Measurements from ENCODE around the gene CDAN1. TPM values are rescaled to one million over a fixed set of nuclear protein-coding genes. Genes with fewer than 3 reads are reported as not detected.
"Not testable (repeated sequence)": the region's sequence is repeated elsewhere in the genome, so short reads cannot be mapped to it uniquely, and the experiment has no call there.

Gene CDAN1
- total and polyA plus RNA-seq, 12 donors = 3.6 to 40.8 (median 14.8) TPM

- Histone ChIP-seq H3K4me3 (no peak overlapping the region), H3K4me1 (replicated peaks in 1 of 2) (no peaks in the 10 kb centered on the region), H3K27ac (no peak overlapping the region), H3K27me3 (no peaks in the 10 kb centered on the region), H3K36me3 (replicated peaks in 1 of 2) (no peaks in the 10 kb centered on the region), H3K9me3 (replicated peaks in 1 of 3) (no peaks in the 10 kb centered on the region)
- no peak for DNase-seq
- WGBS, 4 donors = 96 to 100% (median 98%) methylated on average over 4 of the region's 4 CpGs
- no peak for TF ChIP-seq POLR2A (IDR thresholded peaks at IDR 0.05)
- TF ChIP-seq CTCF (IDR thresholded peaks at IDR 0.05) = no peak
- intact Hi-C loops (cut with DNase I) = no loop called here
Measured at GRCh38 chr15:42782716-42783115, 45.8 kb upstream of the CDAN1 start.

GRCh38 chr15:42775416-42775815 lies 38.5 kb upstream of the CDAN1 start:
- peaks cover 0 to 6% of the 10 kb centered on the region in 2 donors for H3K36me3 ChIP-seq (replicated peaks in 1 of 2)
- H3K27me3 ChIP-seq = no peaks in the 10 kb centered on the region
- intact Hi-C loops (cut with DNase I) = no loop called here
- WGBS, 4 donors = 75 to 91% (median 87%) methylated on average over 2 of the region's 2 CpGs
- H3K4me3 ChIP-seq = no peak overlapping the region
- H3K4me1 ChIP-seq (replicated peaks in 1 of 2) = peaks cover 9 to 14% of the 10 kb centered on the region in 2 donors
- TF ChIP-seq CTCF (IDR thresholded peaks at IDR 0.05) = no peak
- no peak for TF ChIP-seq POLR2A (IDR thresholded peaks at IDR 0.05)
- no peak overlapping the region for H3K27ac ChIP-seq
- no peak for DNase-seq
- no peaks in the 10 kb centered on the region for H3K9me3 ChIP-seq (replicated peaks in 1 of 3)

- Histone ChIP-seq H3K27ac (no peak overlapping the region), H3K36me3 (replicated peaks in 1 of 2) (peaks cover 0 to 6% of the 10 kb centered on the region in 2 donors), H3K4me3 (no peak overlapping the region), H3K4me1 (replicated peaks in 1 of 2) (peaks cover 9 to 14% of the 10 kb centered on the region in 2 donors), H3K9me3 (replicated peaks in 1 of 3) (no peaks in the 10 kb centered on the region), H3K27me3 (no peaks in the 10 kb centered on the region)
- intact Hi-C loops (cut with DNase I) = no loop called here
- TF ChIP-seq CTCF (IDR thresholded peaks at IDR 0.05) (no peak), POLR2A (IDR thresholded peaks at IDR 0.05) (no peak)
- peak; percentile 35 to 80 (median 75) for DNase-seq
- WGBS, 4 donors = 69 to 72% (median 71%) methylated on average over 2 of the region's 2 CpGs
Measured at GRCh38 chr15:42772901-42773300, 36.0 kb upstream of the CDAN1 start.

GRCh38 chr15:42772144-42772543 lies 35.2 kb upstream of the CDAN1 start:
- Histone ChIP-seq H3K27me3 (no peaks in the 10 kb centered on the region), H3K27ac (no peak overlapping the region), H3K4me1 (replicated peaks in 1 of 2) (peaks cover 9 to 14% of the 10 kb centered on the region in 2 donors), H3K36me3 (replicated peaks in 1 of 2) (peaks cover 0 to 6% of the 10 kb centered on the region in 2 donors), H3K9me3 (replicated peaks in 1 of 3) (no peaks in the 10 kb centered on the region), H3K4me3 (no peak overlapping the region)
- intact Hi-C loops (cut with DNase I) = no loop called here
- WGBS, 4 donors = 36 to 61% (median 50%) methylated on average over 2 of the region's 2 CpGs
- TF ChIP-seq CTCF (IDR thresholded peaks at IDR 0.05) (no peak), POLR2A (IDR thresholded peaks at IDR 0.05) (no peak)
- DNase-seq = peak; percentile 19 to 76 (median 36)

GRCh38 chr15:42766109-42766508 lies 29.2 kb upstream of the CDAN1 start:
- H3K36me3 ChIP-seq (replicated peaks in 1 of 2); H3K4me1 ChIP-seq (replicated peaks in 1 of 2); H3K27ac ChIP-seq; H3K27me3 ChIP-seq; H3K9me3 ChIP-seq (replicated peaks in 1 of 3); H3K4me3 ChIP-seq; DNase-seq; intact Hi-C loops (cut with DNase I): not testable (repeated sequence)
- 73 to 100% (median 97%) methylated on average over 4 of the region's 4 CpGs for WGBS, 4 donors

GRCh38 chr15:42764154-42764731 lies 27.3 kb upstream of the CDAN1 start:
- H3K4me1 ChIP-seq (replicated peaks in 1 of 2); H3K27me3 ChIP-seq; H3K36me3 ChIP-seq (replicated peaks in 1 of 2); H3K4me3 ChIP-seq; intact Hi-C loops (cut with DNase I); H3K27ac ChIP-seq; DNase-seq: not testable (repeated sequence)
- WGBS, 4 donors = 91 to 94% (median 93%) methylated on average over 6 to 16 of the region's 16 CpGs
- peaks cover 0 to 11% (median 8%) of the 10 kb centered on the region in 3 donors for H3K9me3 ChIP-seq (replicated peaks in 1 of 3)

GRCh38 chr15:42761813-42762212 lies 24.9 kb upstream of the CDAN1 start:
- 82 to 100% (median 95%) methylated on average over 2 of the region's 2 CpGs for WGBS, 4 donors
- H3K27ac ChIP-seq; H3K36me3 ChIP-seq (replicated peaks in 1 of 2); H3K4me3 ChIP-seq; DNase-seq; H3K4me1 ChIP-seq (replicated peaks in 1 of 2); intact Hi-C loops (cut with DNase I); H3K27me3 ChIP-seq: not testable (repeated sequence)
- H3K9me3 ChIP-seq (replicated peaks in 1 of 3) = peaks cover 0 to 11% (median 8%) of the 10 kb centered on the region in 3 donors
